Measurements from ENCODE around the gene NACC2.
A peak's percentile ranks its signal among the peaks of the same experiment; 100 is the strongest.

NACC2 gene

DNA sequence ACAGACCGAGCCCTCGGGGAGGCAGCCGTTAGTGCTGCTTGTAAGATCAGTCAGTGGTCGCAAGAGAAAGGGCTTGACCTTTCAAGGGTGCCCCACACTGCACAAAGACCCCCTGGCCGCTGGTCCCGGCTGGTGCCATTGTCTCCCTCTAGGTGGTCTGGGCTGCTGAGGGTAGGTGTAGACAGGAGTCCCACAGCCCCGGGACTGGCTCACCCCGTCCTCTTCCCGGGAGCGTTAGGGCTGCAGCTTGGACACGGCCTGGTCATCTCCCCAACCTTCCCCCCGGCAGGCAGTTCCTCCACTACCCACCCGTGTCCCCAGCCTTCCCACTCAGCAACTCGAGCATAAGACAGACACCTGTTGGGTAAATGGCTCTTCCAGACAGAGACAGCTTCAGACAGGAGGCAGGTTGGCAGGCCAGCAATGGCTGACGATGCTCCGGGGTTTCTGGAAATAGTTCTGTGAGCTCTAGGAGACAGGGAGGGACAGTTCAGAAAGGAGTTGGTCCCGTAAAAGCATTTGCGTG, 38.9 kb upstream of the NACC2 start:
- ATAC-seq (no peak), DNase-seq (no peak)
- Mint-ChIP-seq H3K27me3 (peaks cover 78% of the 10 kb centered on the region), H3K4me1 (peaks cover 11% of the 10 kb centered on the region), H3K9me3 (no peaks in the 10 kb centered on the region), H3K27ac (no peak overlapping the region), H3K4me3 (peak overlapping the region in 1 of 2 donors; percentile 63)

DNA sequence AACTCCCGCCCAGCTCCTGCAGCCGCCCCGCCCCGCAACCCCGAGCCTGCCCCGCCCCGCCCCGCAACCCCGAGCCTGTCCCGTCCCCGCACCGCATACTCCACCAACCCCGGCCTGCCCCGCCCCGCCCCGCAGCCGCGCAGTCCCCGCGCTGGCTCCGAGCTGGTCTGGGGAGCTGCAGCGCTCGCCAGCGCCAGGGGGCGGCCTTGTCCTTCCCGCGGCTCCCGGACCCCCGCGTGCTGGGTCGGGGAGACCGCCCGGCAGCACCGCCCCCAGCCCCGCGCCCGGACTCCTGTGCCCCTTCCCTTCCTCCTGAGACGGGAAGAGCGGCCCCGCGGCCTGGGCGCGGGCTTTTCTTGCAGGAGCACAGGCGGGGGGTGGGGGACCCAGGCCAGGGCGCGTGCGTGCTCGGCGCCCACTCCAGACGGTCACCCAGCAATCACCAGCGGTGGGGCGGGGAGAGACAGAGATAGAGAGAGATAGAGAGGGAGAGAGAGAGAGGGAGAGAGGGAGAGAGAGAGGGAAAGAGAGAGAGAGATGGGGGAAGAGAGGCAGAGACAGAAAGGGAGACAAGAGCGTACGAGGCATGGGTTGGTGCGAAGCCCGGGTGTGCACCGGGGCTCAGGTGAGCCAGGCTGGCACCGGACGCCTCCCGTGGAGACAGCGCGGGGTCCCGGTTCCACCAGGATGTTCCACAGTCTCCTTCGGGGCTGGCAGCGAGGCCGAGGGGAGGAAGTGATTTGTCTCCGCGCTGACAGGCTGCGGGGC, 38.3 kb upstream of the NACC2 start:
- Mint-ChIP-seq H3K4me1 (peaks cover 11% of the 10 kb centered on the region), H3K9me3 (no peaks in the 10 kb centered on the region), H3K27ac (no peak overlapping the region), H3K4me3 (peak overlapping the region; percentile 28 to 63), H3K27me3 (peaks cover 79% of the 10 kb centered on the region)
- ATAC-seq (peak; percentile 71), DNase-seq (no peak)

DNA sequence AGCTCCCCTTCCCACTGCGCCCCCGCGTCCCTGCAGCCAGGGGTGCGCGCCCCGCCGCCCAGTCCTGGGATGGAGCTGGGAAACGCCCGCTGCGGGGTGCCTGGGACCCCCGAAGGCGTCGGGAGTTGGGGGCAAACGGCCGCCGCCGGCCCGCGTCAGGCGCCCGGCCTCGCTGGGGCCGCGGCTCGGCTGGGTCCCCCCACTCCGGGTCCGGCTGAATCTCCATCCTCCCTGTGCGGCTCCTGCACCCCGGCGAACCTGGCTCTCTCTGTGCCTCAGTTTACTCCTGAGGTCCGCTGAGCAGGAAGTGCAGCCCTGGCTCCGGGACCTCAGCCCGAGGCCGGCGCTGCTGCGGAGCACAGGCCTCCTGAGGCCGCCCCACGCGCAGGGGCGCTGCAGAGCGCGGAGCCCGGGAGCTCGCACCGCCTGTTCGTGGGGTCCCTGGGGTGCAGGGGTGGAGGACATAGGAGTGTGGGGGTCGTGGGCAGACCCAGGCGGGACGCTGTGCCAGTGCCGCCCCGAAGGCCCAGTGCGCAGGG, 37.5 kb upstream of the NACC2 start:
- peak overlapping the region in 1 of 2 donors; percentile 29 for H3K4me3 Mint-ChIP-seq
- no peaks in the 10 kb centered on the region for H3K9me3 Mint-ChIP-seq
- peak; percentile 37 for ATAC-seq
- no peak overlapping the region for H3K27ac Mint-ChIP-seq
- DNase-seq = no peak
- H3K27me3 Mint-ChIP-seq = peaks cover 78% of the 10 kb centered on the region
- H3K4me1 Mint-ChIP-seq = peaks cover 11% of the 10 kb centered on the region

DNA sequence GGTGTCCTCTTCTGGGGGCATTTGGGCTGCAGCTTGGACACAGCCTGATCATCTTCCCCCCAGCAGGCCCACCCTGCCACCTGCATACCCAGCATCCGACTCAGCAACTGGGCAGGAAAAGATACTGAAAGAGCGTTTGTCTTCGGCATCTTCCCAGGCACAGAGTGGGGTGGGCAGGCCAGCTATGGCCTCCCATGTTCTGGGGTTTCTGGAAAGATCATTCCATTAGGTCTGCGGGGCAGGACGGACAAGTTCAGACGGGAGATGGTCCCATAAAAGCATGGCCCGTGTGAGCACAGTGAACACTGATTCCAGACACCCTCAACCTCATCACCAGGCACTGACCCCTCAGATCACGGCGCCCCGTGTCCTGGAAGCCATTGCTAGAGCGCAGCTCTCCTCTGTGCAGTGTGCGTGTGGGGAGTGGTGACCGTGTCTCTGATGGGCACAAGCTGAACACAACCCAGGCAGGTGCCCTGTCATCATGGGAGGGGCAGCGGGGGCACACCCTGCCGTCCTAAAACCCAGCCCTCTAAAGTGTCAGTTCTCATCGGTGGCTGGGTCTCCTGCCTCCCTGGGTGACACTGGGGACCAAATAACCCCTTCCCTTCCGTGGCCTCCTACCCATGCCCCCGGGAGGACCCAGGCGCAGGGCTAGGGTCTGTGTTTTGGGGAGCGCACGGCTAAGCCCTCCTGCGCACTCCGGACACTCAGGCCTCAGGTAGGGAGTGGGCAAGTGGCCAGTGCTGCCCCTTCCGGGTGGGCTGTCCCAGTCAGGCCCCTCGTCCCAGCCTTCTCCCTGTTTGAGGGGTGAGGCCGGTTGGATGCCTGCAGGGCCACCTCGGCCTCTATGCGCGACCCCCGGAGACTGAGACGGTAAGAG, 36.8 kb upstream of the NACC2 start:
- ATAC-seq = no peak
- Mint-ChIP-seq H3K9me3 (no peaks in the 10 kb centered on the region), H3K27ac (no peak overlapping the region), H3K4me1 (peaks cover 11% of the 10 kb centered on the region), H3K27me3 (peaks cover 71% of the 10 kb centered on the region), H3K4me3 (no peak overlapping the region)
- no peak for DNase-seq

GRCh38 chr9:136129176-136129575, 34.1 kb upstream of the NACC2 start:
- peaks cover 56% of the 10 kb centered on the region for H3K27me3 Mint-ChIP-seq

GRCh38 chr9:136128436-136128835, 33.3 kb upstream of the NACC2 start:
- no peak for DNase-seq
- Mint-ChIP-seq H3K27me3 (peaks cover 48% of the 10 kb centered on the region), H3K4me3 (no peak overlapping the region), H3K9me3 (peaks cover 5 to 11% of the 10 kb centered on the region in 2 donors), H3K27ac (peak overlapping the region in 1 of 2 donors; percentile 56), H3K4me1 (peaks cover 2% of the 10 kb centered on the region)
- no peak for ATAC-seq

More at GRCh38 chr9:136129176-136129575, 34.1 kb upstream of the NACC2 start:
- Mint-ChIP-seq H3K27ac (no peak overlapping the region), H3K9me3 (peaks cover 5 to 11% of the 10 kb centered on the region in 2 donors), H3K4me1 (peaks cover 10% of the 10 kb centered on the region), H3K4me3 (no peak overlapping the region)
- no peak for ATAC-seq
- DNase-seq = no peak

DNA sequence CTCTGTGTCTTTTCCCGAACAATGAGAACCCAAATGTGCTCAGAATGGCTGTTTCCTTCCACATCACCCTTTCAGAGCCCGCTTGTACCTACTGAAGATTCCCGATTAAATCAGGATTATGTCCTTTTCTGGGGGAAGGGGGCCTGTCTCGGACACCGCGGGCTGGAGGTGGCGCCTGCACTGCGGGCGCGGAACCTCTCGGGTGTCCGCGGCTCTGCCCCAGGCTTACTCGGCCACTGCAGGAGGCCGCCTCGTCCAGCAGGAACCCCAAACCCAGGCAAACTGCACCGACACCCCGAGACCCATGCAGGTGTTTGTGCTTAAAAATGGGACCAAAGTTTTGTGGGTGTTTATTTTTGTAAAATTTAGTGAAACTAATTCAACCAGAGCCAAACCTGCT, 32.2 kb upstream of the NACC2 start:
- no peak for ATAC-seq
- no peak overlapping the region for H3K4me3 Mint-ChIP-seq
- no peak for DNase-seq
- H3K27ac Mint-ChIP-seq = no peak overlapping the region
- peaks cover 10% of the 10 kb centered on the region for H3K4me1 Mint-ChIP-seq
- peaks cover 5 to 11% of the 10 kb centered on the region in 2 donors for H3K9me3 Mint-ChIP-seq
- H3K27me3 Mint-ChIP-seq = peaks cover 38% of the 10 kb centered on the region

DNA sequence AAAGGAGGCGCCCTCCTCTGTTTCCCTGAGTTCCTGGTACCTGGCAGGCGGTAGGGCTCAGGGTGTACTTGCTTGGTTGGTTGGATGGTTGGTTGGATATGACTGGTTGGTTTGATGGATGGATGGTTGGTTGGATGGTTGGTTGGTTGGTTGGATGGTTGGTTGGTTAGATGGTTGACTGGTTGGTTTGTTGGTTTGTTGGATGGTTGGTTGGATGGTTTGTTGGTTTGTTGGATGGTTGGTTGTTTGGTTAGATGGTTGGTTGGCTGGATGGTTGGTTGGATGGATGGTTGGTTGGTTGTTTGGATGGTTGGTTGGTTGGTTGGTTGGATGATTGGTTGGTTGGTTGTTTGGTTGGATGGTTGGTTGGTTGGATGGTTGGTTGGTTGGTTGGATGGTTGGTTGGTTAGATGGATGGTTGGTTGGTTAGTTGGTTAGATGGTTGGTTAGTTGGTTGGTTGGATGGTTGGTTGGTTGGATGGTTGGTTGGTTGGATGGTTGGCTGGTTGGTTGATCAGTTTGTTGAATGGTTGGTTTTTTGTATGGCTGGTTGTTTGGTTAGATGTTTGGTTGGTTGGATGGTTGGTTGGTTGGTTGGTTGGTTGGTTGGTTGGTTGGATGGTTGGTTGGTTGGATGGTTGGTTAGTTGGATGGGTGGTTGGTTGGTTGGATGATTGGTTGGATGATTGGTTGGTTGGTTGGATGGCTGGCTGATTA, 30.0 kb upstream of the NACC2 start:
- Mint-ChIP-seq H3K4me1 (peaks cover 11% of the 10 kb centered on the region), H3K4me3 (no peak overlapping the region), H3K27ac (peak overlapping the region in 1 of 2 donors; percentile 43), H3K27me3 (peaks cover 20% of the 10 kb centered on the region), H3K9me3 (peaks cover 5 to 11% of the 10 kb centered on the region in 2 donors)
- DNase-seq (no peak), ATAC-seq (no peak)

DNA sequence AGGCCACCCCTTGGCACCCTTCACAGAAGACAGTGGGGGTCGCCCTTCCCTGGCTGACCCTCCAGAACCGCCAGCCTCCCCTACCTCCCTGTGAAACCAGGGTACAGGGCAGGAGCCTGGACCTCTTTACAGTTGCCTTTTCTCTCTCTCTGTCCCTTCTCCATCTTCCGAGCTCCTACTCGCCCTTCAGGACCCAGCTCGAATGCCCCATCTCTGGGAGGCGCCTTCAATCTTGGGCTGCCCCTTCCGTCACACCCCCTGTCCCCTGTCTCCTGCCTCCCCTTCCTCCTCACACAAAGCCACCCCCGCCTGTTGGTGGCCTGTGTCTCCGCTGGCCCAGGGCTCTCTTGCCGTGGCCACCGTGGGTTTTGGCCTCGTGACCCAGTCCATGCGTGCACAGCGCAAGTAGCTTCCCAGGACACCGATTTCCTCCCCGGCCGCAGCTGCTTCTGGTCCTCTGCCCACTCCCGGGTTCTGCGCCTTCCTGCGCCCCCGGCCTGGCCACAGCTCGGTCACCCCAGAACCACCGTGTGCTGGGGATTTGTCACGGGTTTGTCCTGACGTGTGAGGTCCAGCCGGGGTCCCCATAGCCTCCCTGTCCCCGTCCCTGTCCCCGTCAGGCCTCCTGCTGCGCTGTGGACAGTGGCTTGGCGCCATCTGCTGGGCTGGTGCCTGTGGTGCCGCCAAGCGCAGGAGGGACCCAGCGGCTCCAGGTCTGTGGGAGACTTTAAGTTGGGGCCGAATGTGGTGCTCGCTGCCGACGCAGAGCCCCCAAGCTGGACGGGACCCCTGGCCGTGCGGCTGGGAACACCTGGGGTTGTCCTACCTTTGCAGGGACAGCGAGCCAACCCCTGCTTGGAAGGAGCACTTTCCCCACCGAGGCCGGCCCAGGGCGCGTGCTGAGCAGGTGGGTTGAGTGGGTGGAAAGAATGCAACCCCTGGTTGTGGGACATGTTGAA, 27.6 kb upstream of the NACC2 start:
- peaks cover 11% of the 10 kb centered on the region for H3K27me3 Mint-ChIP-seq
- no peak overlapping the region for H3K27ac Mint-ChIP-seq
- H3K4me1 Mint-ChIP-seq = peaks cover 11% of the 10 kb centered on the region
- DNase-seq = peak; percentile 75 to 79
- peaks cover 5 to 11% of the 10 kb centered on the region in 2 donors for H3K9me3 Mint-ChIP-seq
- no peak overlapping the region for H3K4me3 Mint-ChIP-seq
- peak; percentile 36 for ATAC-seq

DNA sequence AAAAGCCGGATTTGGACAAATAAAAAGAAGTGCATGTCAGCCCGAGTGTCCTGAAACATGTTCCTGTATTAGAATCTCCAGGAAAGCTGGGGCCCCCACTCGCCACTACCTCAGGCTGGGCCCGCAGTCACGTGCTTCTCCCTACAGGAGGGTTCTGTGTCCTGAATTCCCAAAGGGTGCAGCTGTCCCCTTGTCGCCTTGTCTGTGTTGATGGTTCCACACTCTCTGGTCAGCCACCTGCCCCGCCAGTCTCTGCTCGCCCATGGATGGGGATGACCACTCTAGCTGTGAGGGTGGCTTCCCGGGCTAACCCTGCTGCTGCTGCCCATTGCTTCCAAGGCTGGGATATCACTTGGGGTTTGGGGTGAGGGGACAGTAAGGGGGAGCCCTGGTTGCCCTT, 26.7 kb upstream of the NACC2 start:
- Mint-ChIP-seq H3K27ac (no peak overlapping the region), H3K4me3 (no peak overlapping the region), H3K9me3 (peaks cover 5 to 11% of the 10 kb centered on the region in 2 donors), H3K4me1 (peaks cover 18% of the 10 kb centered on the region), H3K27me3 (peaks cover 11% of the 10 kb centered on the region)
- ATAC-seq = no peak
- DNase-seq = no peak

GRCh38 chr9:136120438-136120844, 25.4 kb upstream of the NACC2 start:
- Mint-ChIP-seq H3K27me3 (peaks cover 9% of the 10 kb centered on the region), H3K4me1 (peaks cover 25% of the 10 kb centered on the region), H3K9me3 (peaks cover 5 to 9% of the 10 kb centered on the region in 2 donors), H3K27ac (no peak overlapping the region), H3K4me3 (no peak overlapping the region)
- ATAC-seq (no peak), DNase-seq (no peak)

DNA sequence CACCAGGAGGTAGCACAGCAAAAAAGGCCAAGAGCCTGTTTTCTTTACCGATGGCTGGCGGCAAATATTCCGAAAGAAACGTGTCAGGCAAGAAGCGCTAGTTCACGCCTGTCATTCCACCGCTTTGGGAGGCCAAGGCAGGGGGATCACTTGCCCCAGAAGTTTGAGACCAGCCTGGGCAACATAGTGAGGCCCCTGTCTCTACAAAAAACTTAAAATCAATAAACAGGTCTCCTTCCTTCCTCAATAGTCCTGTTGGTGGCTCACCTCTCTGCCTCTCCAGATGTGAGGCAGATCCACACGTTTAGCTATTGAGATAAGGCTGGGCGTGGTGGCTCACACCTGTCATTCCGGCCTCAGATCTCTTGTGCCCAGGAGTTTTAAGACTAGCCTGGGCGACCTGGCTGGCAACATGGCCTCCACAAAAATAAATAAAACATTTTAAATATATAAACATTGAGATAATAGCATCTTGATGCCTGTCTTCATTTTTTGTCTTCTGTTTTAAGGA, 24.8 kb upstream of the NACC2 start:
- H3K4me1 Mint-ChIP-seq = peaks cover 30% of the 10 kb centered on the region
- H3K27me3 Mint-ChIP-seq = peaks cover 4% of the 10 kb centered on the region
- no peak for DNase-seq
- no peak for ATAC-seq
- peak overlapping the region in 1 of 2 donors; percentile 74 for H3K27ac Mint-ChIP-seq
- peaks cover 3 to 4% of the 10 kb centered on the region in 2 donors for H3K9me3 Mint-ChIP-seq
- peak overlapping the region; percentile 78 to 79 for H3K4me3 Mint-ChIP-seq

- Mint-ChIP-seq H3K4me3 (peak overlapping the region; percentile 78 to 79), H3K27ac (peak overlapping the region in 1 of 2 donors; percentile 49), H3K4me1 (peaks cover 36% of the 10 kb centered on the region), H3K9me3 (no peaks in the 10 kb centered on the region), H3K27me3 (no peaks in the 10 kb centered on the region)
- ATAC-seq (peak; percentile 37), DNase-seq (peak in 1 of 2 donors; percentile 41)
Measured at GRCh38 chr9:136119061-136119882, 24.2 kb upstream of the NACC2 start.
